GM19395 (cell line): ENCODE data around the gene SBNO2.
"Not testable (repeated sequence)": the region's sequence is repeated elsewhere in the genome, so short reads cannot be mapped to it uniquely, and the experiment has no call there.

Experiments
- ATAC-seq: cut with Tn5 transposase; IDR thresholded peaks from one replicate; pipeline ENCODE4 v1.9.1; 2021; ENCODE audit warnings: mild to moderate bottlenecking, moderate library complexity; ENCODE audit not compliant: unreplicated experiment

The SBNO2 gene

GRCh38 chr19:1210227-1210538 lies 36.1 kb upstream of the SBNO2 start:
- ATAC-seq, result no peak

- not testable (repeated sequence) for ATAC-seq
Observed at GRCh38 chr19:1208830-1209229, 34.8 kb upstream of the SBNO2 start.

- no peak for ATAC-seq
Observed at GRCh38 chr19:1206864-1207450, 32.9 kb upstream of the SBNO2 start.

GRCh38 chr19:1206150-1206863 lies 32.2 kb upstream of the SBNO2 start:
- no peak for ATAC-seq

- peak; percentile 83 for ATAC-seq
Observed at GRCh38 chr19:1205114-1206099, 31.3 kb upstream of the SBNO2 start, which contains the start of gene STK11. STK11 (plus strand) TSS chr19:1205778; CDS start chr19:1206914, 1,136 bp downstream.

- not testable (repeated sequence) for ATAC-seq
Observed at GRCh38 chr19:1200614-1201013, 26.5 kb upstream of the SBNO2 start.

- ATAC-seq, result no peak
Observed at GRCh38 chr19:1199531-1199930, 25.5 kb upstream of the SBNO2 start.

GRCh38 chr19:1189419-1189818 lies 15.4 kb upstream of the SBNO2 start:
- ATAC-seq, result no peak

- no peak for ATAC-seq
Observed at GRCh38 chr19:1183543-1184172, 9.6 kb upstream of the SBNO2 start.

- no peak for ATAC-seq
Observed at GRCh38 chr19:1182727-1183126, 8.7 kb upstream of the SBNO2 start.

- ATAC-seq, result no peak
Observed at GRCh38 chr19:1182068-1182467, 8.0 kb upstream of the SBNO2 start.

GRCh38 chr19:1181606-1182005 lies 7.5 kb upstream of the SBNO2 start:
- no peak for ATAC-seq

- no peak for ATAC-seq
Observed at GRCh38 chr19:1177322-1178114, 3.5 kb upstream of the SBNO2 start.

- ATAC-seq, result no peak
Observed at GRCh38 chr19:1173159-1173844, 766 bp downstream of the SBNO2 start.

- ATAC-seq, result no peak
Observed at GRCh38 chr19:1172353-1173158, 1.5 kb downstream of the SBNO2 start.

- no peak for ATAC-seq
Observed at GRCh38 chr19:1171755-1172352, 2.2 kb downstream of the SBNO2 start.

GRCh38 chr19:1170938-1171754 lies 2.9 kb downstream of the SBNO2 start:
- no peak for ATAC-seq
